B cell (primary cell): Measurements from ENCODE around the gene CCT4.

Experiments
- CTCF ChIP-seq: fragments of 200-600 bp; IDR thresholded peaks from one replicate; pipeline ENCODE4 v1.8.0; 2022; ENCODE audit warnings: antibody characterized with exemption, mild to moderate bottlenecking
- EZH2 ChIP-seq: IDR thresholded peaks from 2 replicates; pipeline ENCODE4 v1.6.1; 2012; ENCODE audit warnings: borderline replicate concordance, low read depth, mild to moderate bottlenecking, moderate library complexity, low read length; ENCODE audit not compliant: insufficient read depth, poor library complexity, severe bottlenecking

GRCh38 chr2:61887717-61888266 lies 664 bp downstream of the CCT4 start:
- TF ChIP-seq EZH2 (no peak), CTCF (no peak)
